SK-N-MC (cell line): ENCODE data around the gene MIDN.

Experiments
- EZH2 ChIP-seq: fragments of 200-600 bp; sonication (generic); IDR thresholded peaks from one replicate; pipeline ENCODE4 v1.6.1; 2017; ENCODE audit warnings: antibody characterized with exemption
- FOXP2 ChIP-seq: optimal IDR thresholded peaks from 2 replicates; pipeline ENCODE3; 2011; ENCODE audit warnings: mild to moderate bottlenecking, moderate library complexity; ENCODE audit not compliant: insufficient read depth; ENCODE audit errors: extremely low read length, control extremely low read depth
- POLR2AphosphoS5 ChIP-seq: IDR thresholded peaks from 2 replicates; pipeline ENCODE4 v1.6.1; 2012; ENCODE audit warnings: mild to moderate bottlenecking, low read depth, low read length, borderline replicate concordance

GRCh38 chr19:1290196-1290702 is 41.9 kb downstream of the MIDN start:
- no peak for TF ChIP-seq POLR2AphosphoS5
- TF ChIP-seq FOXP2: no peak
- no peak for TF ChIP-seq EZH2
